ENCODE data around the gene CYB5R4. TPM values are rescaled to one million over a fixed set of nuclear protein-coding genes. Genes with fewer than 3 reads are reported as not detected.

CYB5R4 gene
- total RNA-seq, 3 donors from 2014 or later (not counting 1 experiment from before 2014, with no cell fraction given) = 34.0 to 40.5 (median 34.5) TPM

- DNase-seq (no peak), ATAC-seq (no peak)
- Mint-ChIP-seq H3K4me1 (no peaks in the 10 kb centered on the region), H3K4me3 (no peak overlapping the region), H3K27ac (no peak overlapping the region), H3K27me3 (ENCODE audit: low read depth in 2 of 2) (no peaks in the 10 kb centered on the region), H3K36me3 (peaks cover 9% of the 10 kb centered on the region), H3K9me3 (peaks cover 2 to 6% of the 10 kb centered on the region in 2 donors)
- intact Hi-C loops (cut with micrococcal nuclease) = no loop called here
- TF ChIP-seq CTCF (IDR thresholded peaks at IDR 0.05) = no peak
- no peaks in the 10 kb centered on the region for H3K36me3 ChIP-seq (ENCODE audit: control insufficient read depth, insufficient read depth, low read length)
- H3K4me3 ChIP-seq (ENCODE audit: low read length) = no peak overlapping the region
- 96% methylated on average over 7 of the region's 8 CpGs for WGBS (ENCODE audit: insufficient coverage)
- H3K4me1 ChIP-seq (ENCODE audit: control insufficient read depth, insufficient read depth, low read length) = no peaks in the 10 kb centered on the region
- H3K9me3 ChIP-seq (ENCODE audit: control insufficient read depth, insufficient read depth, low read length) = no peaks in the 10 kb centered on the region
- H3K27me3 ChIP-seq (ENCODE audit: control insufficient read depth, insufficient read depth, low read length) = no peaks in the 10 kb centered on the region
- H3K27ac ChIP-seq (ENCODE audit: low read length) = no peak overlapping the region
Observed at GRCh38 chr6:83976871-83977270, 117.4 kb downstream of the CYB5R4 start.

DNA sequence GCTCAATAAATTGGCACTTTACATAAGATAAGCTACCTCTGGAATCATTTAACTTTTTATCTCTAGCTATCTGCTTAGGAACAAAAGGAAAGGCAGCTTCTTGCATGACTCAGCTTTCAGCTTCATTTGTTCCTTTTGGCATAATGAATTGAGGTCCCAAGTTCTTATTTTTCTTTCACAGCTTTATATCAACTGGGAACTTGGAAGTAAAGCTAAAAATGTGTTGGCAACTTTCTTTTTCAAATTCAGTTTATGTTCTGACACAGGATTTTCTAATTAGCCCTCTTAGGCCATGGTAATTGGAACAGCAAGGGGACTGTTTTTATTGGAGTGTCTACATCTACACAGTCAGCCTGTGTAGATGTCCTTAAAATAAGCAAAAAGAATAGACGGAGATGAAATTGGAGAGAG, 118.8 kb downstream of the CYB5R4 start:
- Mint-ChIP-seq H3K27me3 (ENCODE audit: low read depth in 2 of 2) (no peaks in the 10 kb centered on the region), H3K4me3 (no peak overlapping the region), H3K9me3 (peaks cover 2 to 7% of the 10 kb centered on the region in 2 donors), H3K27ac (no peak overlapping the region), H3K36me3 (peaks cover 9% of the 10 kb centered on the region), H3K4me1 (no peaks in the 10 kb centered on the region)
- no peaks in the 10 kb centered on the region for H3K27me3 ChIP-seq (ENCODE audit: control insufficient read depth, insufficient read depth, low read length)
- H3K9me3 ChIP-seq (ENCODE audit: control insufficient read depth, insufficient read depth, low read length) = no peaks in the 10 kb centered on the region
- WGBS (ENCODE audit: insufficient coverage) = no CpG with 5 or more reads among the region's 1 CpG
- H3K4me3 ChIP-seq (ENCODE audit: low read length) = no peak overlapping the region
- intact Hi-C loops (cut with micrococcal nuclease) = no loop called here
- no peaks in the 10 kb centered on the region for H3K36me3 ChIP-seq (ENCODE audit: control insufficient read depth, insufficient read depth, low read length)
- TF ChIP-seq CTCF (IDR thresholded peaks at IDR 0.05) = no peak
- H3K27ac ChIP-seq (ENCODE audit: low read length) = no peak overlapping the region
- ATAC-seq = no peak
- DNase-seq = no peak
- no peaks in the 10 kb centered on the region for H3K4me1 ChIP-seq (ENCODE audit: control insufficient read depth, insufficient read depth, low read length)

DNA sequence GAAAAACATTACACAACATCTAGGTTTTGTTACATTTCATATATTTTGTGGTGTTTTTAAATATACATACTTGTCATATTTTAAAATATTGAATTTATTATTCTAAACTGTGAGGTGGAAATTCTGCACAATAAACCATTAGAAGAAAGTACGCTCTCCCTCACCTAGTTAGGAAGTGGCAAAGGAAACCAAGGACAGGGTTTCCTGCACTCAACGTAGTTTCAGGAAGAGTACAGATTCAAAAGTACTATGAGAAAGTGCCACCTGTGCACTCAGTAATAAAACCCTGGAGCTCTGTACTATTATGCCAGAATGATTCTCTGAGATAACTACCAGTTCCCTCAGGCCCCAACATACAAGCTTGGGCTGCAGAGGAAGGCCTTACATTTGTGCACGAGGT, 119.5 kb downstream of the CYB5R4 start:
- DNase-seq = no peak
- H3K36me3 ChIP-seq (ENCODE audit: control insufficient read depth, insufficient read depth, low read length) = no peaks in the 10 kb centered on the region
- no peaks in the 10 kb centered on the region for H3K9me3 ChIP-seq (ENCODE audit: control insufficient read depth, insufficient read depth, low read length)
- Mint-ChIP-seq H3K36me3 (peaks cover 9% of the 10 kb centered on the region), H3K4me3 (no peak overlapping the region), H3K9me3 (peaks cover 2 to 7% of the 10 kb centered on the region in 2 donors), H3K27ac (no peak overlapping the region), H3K27me3 (ENCODE audit: low read depth in 2 of 2) (no peaks in the 10 kb centered on the region), H3K4me1 (no peaks in the 10 kb centered on the region)
- no peak overlapping the region for H3K27ac ChIP-seq (ENCODE audit: low read length)
- no peak overlapping the region for H3K4me3 ChIP-seq (ENCODE audit: low read length)
- H3K27me3 ChIP-seq (ENCODE audit: control insufficient read depth, insufficient read depth, low read length) = no peaks in the 10 kb centered on the region
- TF ChIP-seq CTCF (IDR thresholded peaks at IDR 0.05) = no peak
- 42% methylated on average over 2 of the region's 3 CpGs for WGBS (ENCODE audit: insufficient coverage)
- intact Hi-C loops (cut with micrococcal nuclease) = no loop called here
- no peak for ATAC-seq
- H3K4me1 ChIP-seq (ENCODE audit: control insufficient read depth, insufficient read depth, low read length) = no peaks in the 10 kb centered on the region

GRCh38 chr6:83984411-83984810, 124.9 kb downstream of the CYB5R4 start:
- Histone ChIP-seq H3K36me3 (ENCODE audit: control insufficient read depth, insufficient read depth, low read length) (no peaks in the 10 kb centered on the region), H3K27me3 (ENCODE audit: control insufficient read depth, insufficient read depth, low read length) (no peaks in the 10 kb centered on the region), H3K4me3 (ENCODE audit: low read length) (no peak overlapping the region), H3K9me3 (ENCODE audit: control insufficient read depth, insufficient read depth, low read length) (no peaks in the 10 kb centered on the region), H3K27ac (ENCODE audit: low read length) (no peak overlapping the region), H3K4me1 (ENCODE audit: control insufficient read depth, insufficient read depth, low read length) (no peaks in the 10 kb centered on the region)
- Mint-ChIP-seq H3K27ac (no peak overlapping the region), H3K9me3 (peaks cover 2 to 5% of the 10 kb centered on the region in 2 donors), H3K4me3 (no peak overlapping the region), H3K4me1 (no peaks in the 10 kb centered on the region), H3K36me3 (no peaks in the 10 kb centered on the region), H3K27me3 (ENCODE audit: low read depth in 2 of 2) (no peaks in the 10 kb centered on the region)
- DNase-seq = no peak
- no peak for ATAC-seq
- intact Hi-C loops (cut with micrococcal nuclease) = no loop called here
- TF ChIP-seq CTCF (IDR thresholded peaks at IDR 0.05) = no peak
- WGBS (ENCODE audit: insufficient coverage) = 100% methylated on average over 1 of the region's 1 CpG

Measured in natural killer cell (primary cell).